Calu3 (cell line): ENCODE results near the gene AGO3. TPM values are rescaled to one million over a fixed set of nuclear protein-coding genes. Genes with fewer than 3 reads are reported as not detected.

Experiments used
- BruUV-seq: library from RNA; stranded (reverse); fragments of 400-500 nt; replicated peaks from 2 replicates; lab custom pipeline; 2021; lab: Mats Ljungman, UMichigan
- CTCF ChIA-PET: fragments of 300-600 bp; sonication (Branson Sonifier 250); formaldehyde crosslinking; loops from one replicate; lab custom pipeline; 2022; ENCODE audit warnings: antibody characterized with exemption; lab: Charles Lee
- DNase-seq: peaks from one replicate; pipeline ENCODE4 v3.0.0; 2022
- H3K27ac Mint-ChIP-seq: one replicate; pipeline ENCODE4 v1.8.0; 2022; ENCODE audit warnings: mixed read lengths; ENCODE audit not compliant: unreplicated experiment
- H3K27me3 Mint-ChIP-seq: one replicate; pipeline ENCODE4 v1.8.0; 2022; ENCODE audit warnings: mixed read lengths; ENCODE audit not compliant: unreplicated experiment
- H3K36me3 Mint-ChIP-seq: one replicate; pipeline ENCODE4 v1.8.0; 2022; ENCODE audit warnings: mild to moderate bottlenecking, moderate library complexity, mixed read lengths; ENCODE audit not compliant: insufficient read depth, unreplicated experiment
- H3K4me1 Mint-ChIP-seq: one replicate; pipeline ENCODE4 v1.8.0; 2022; ENCODE audit warnings: mild to moderate bottlenecking, low read depth, mixed read lengths; ENCODE audit not compliant: unreplicated experiment
- H3K4me3 Mint-ChIP-seq: one replicate; pipeline ENCODE4 v1.8.0; 2022; ENCODE audit warnings: mild to moderate bottlenecking, low read depth, moderate library complexity, mixed read lengths; ENCODE audit not compliant: unreplicated experiment
- H3K9me3 Mint-ChIP-seq: one replicate; pipeline ENCODE4 v1.8.0; 2022; ENCODE audit warnings: low read depth, mixed read lengths; ENCODE audit not compliant: unreplicated experiment
- intact Hi-C: fragments of 100-400 bp; cut with micrococcal nuclease; formaldehyde crosslinking; loops from one replicate; pipeline ENCODE4 v1.10.0; 2022; ENCODE audit not compliant: unreplicated experiment
- total RNA-seq: library from RNA; stranded (reverse); gene quantifications from 2 replicates; pipeline ENCODE4 v1.2.3, GENCODE V29; 2022
- TF ChIP-seq, protein P1 (sequence below): fragments of 200-600 bp; IDR thresholded peaks from one replicate; pipeline ENCODE4 v1.8.0; 2022; ENCODE audit warnings: antibody characterized with exemption; ENCODE audit not compliant: unreplicated experiment

AGO3 gene
- total RNA-seq, 1 experiment from 2014 or later, result 28.5 TPM

DNA sequence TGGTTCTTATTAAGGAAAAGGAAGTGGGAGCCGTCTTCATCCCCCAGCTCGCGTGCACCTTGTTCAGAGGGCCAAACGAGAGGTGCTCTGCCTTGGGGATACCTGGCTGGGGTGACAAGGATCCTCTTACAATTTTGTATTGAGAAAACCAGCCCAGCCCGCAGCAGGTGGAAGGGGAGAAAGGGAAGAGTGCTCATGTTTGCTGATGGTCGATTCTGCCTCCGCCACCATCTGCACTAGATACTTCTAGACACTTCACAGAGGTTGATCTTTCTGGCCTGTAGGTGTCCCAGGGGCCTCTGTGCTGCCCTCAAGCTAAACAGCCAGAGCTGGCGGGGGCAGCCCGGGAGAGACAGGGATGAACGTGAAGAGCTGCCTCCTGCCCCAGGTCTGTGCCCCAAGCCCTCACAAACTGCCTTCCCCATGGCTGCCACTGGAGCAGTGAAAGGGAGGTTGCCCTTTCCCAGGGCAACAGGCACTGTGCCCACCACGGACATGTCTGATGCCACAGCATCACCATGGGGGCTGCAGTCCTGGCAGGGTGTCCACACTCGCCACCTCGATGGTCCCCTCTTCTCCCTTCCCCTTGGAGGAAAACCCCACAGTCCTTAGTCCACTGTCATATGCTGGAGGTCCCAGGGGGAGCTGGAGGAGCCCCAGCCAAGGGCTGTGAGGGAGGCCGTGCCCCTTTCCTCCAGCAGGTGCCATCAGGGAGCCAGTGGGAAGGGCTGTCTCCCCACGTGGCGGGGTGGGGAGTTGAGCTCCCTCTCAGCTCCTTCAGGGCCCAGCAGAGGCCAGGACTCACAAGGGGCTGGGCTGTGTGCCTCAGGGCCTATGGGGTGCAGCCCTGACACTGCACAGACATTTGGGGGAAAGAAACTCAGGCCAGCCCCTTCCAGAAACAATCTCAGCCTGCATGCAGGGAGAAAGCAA lies 165.9 kb downstream of the AGO3 start:
- Mint-ChIP-seq H3K36me3 (peaks cover 24% of the 10 kb centered on the region), H3K27ac (no peak overlapping the region), H3K4me1 (peaks cover 10% of the 10 kb centered on the region), H3K4me3 (no peak overlapping the region), H3K27me3 (no peaks in the 10 kb centered on the region), H3K9me3 (no peaks in the 10 kb centered on the region)
- intact Hi-C loops, result no loop called here
- CTCF ChIA-PET, result interaction anchor here (0.5 to 1.4 kb wide), 6 partner anchors 8 to 91 kb away, joined by 3 to 14 read pairs (median 4); partner anchors contain the start of gene TRAPPC3
- DNase-seq, result peak; percentile 37
- BruUV-seq, result no TSS peak
- TF ChIP-seq, protein P1, sequence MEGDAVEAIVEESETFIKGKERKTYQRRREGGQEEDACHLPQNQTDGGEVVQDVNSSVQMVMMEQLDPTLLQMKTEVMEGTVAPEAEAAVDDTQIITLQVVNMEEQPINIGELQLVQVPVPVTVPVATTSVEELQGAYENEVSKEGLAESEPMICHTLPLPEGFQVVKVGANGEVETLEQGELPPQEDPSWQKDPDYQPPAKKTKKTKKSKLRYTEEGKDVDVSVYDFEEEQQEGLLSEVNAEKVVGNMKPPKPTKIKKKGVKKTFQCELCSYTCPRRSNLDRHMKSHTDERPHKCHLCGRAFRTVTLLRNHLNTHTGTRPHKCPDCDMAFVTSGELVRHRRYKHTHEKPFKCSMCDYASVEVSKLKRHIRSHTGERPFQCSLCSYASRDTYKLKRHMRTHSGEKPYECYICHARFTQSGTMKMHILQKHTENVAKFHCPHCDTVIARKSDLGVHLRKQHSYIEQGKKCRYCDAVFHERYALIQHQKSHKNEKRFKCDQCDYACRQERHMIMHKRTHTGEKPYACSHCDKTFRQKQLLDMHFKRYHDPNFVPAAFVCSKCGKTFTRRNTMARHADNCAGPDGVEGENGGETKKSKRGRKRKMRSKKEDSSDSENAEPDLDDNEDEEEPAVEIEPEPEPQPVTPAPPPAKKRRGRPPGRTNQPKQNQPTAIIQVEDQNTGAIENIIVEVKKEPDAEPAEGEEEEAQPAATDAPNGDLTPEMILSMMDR, result no peak

DNA sequence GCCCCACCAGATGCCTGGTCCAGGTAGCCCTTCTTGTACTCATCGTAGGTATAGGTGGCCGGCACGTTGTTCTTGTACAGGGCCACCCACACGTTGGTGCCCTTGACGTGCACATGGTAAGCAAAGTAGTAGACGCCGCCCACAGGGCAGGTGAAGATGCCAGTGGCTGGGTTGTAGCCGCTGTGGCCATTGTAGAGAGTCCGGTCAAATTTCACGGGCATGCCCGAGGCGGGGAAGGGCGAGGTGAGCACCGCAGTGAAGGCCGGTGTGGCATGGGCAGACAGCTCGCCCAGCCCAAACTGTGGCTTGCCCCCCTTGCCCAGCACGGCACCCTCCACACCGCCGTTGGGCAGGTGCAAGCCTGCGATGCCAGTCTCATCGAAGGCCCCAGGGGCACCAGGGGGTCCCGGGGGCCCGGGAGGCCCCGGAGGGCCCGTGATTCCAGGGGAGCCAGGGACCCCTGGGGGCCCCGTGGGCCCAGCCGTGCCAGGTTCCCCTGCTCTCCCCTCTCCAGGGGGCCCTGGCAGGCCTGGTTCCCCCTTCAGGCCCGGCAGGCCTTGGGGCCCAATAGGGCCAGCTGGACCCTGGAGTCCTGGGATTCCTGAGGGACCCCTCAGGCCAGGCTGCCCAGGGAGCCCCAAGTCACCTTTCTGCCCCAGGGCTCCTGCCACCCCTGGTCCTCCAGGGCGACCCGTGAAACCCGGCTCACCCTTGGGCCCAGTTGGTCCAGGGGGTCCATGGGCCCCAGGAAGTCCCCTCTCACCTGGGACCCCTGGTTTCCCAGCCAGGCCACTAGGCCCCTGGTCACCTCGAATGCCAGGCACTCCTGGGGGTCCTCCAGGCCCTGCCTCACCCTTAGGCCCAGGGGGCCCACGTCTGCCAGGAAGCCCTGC lies 167.0 kb downstream of the AGO3 start:
- no TSS peak for BruUV-seq
- intact Hi-C loops, result no loop called here

GRCh38 chr1:36098650-36099365 lies 167.9 kb downstream of the AGO3 start:
- DNase-seq, result no peak
- Mint-ChIP-seq H3K4me1 (peaks cover 10% of the 10 kb centered on the region), H3K27me3 (no peaks in the 10 kb centered on the region), H3K27ac (no peak overlapping the region), H3K36me3 (peaks cover 12% of the 10 kb centered on the region), H3K9me3 (no peaks in the 10 kb centered on the region), H3K4me3 (no peak overlapping the region)
- TF ChIP-seq, protein P1, result no peak
- no TSS peak for BruUV-seq
- intact Hi-C loops, result loop anchor here (1.0 kb wide), 1 partner anchor 35 kb away; no protein-coding TSS in a partner anchor
- CTCF ChIA-PET, result no interaction called here

More for the DNA sequence above, 167.0 kb downstream of the AGO3 start:
- CTCF ChIA-PET, result interaction anchor here (0.9 to 1.1 kb wide), 3 partner anchors 9 to 51 kb away, joined by 3 to 14 read pairs (median 4); partner anchors contain the start of gene TRAPPC3
- no peak for DNase-seq
- Mint-ChIP-seq H3K27ac (no peak overlapping the region), H3K4me3 (no peak overlapping the region), H3K4me1 (peaks cover 10% of the 10 kb centered on the region), H3K9me3 (no peaks in the 10 kb centered on the region), H3K27me3 (no peaks in the 10 kb centered on the region), H3K36me3 (peaks cover 17% of the 10 kb centered on the region)
- TF ChIP-seq, protein P1, result no peak
